HG03469 (cell line): ENCODE measurements around the gene ESD.
"Not testable (repeated sequence)": the region's sequence is repeated elsewhere in the genome, so short reads cannot be mapped to it uniquely, and the experiment has no call there.

Experiments used
- ATAC-seq: cut with Tn5 transposase; IDR thresholded peaks from one replicate; pipeline ENCODE4 v1.9.1; 2021; ENCODE audit warnings: mild to moderate bottlenecking, moderate library complexity, moderate number of reproducible peaks; ENCODE audit not compliant: unreplicated experiment

ESD gene

GRCh38 chr13:46796129-46796514 lies 839 bp downstream of the ESD start:
- no peak for ATAC-seq

- no peak for ATAC-seq
Measured at GRCh38 chr13:46795321-46795720, 1.6 kb downstream of the ESD start.

GRCh38 chr13:46783504-46783903 lies 13.5 kb downstream of the ESD start:
- no peak for ATAC-seq

GRCh38 chr13:46782691-46783090 lies 14.3 kb downstream of the ESD start:
- ATAC-seq, result no peak

- ATAC-seq, result no peak
Measured at GRCh38 chr13:46782066-46782465, 14.9 kb downstream of the ESD start.

GRCh38 chr13:46778890-46779289 lies 18.1 kb downstream of the ESD start:
- no peak for ATAC-seq

- no peak for ATAC-seq
Measured at GRCh38 chr13:46778095-46778494, 18.9 kb downstream of the ESD start.

- no peak for ATAC-seq
Measured at GRCh38 chr13:46775385-46776107, 21.4 kb downstream of the ESD start.

GRCh38 chr13:46773541-46773940 lies 23.4 kb downstream of the ESD start:
- no peak for ATAC-seq

GRCh38 chr13:46771693-46772092 lies 25.3 kb downstream of the ESD start:
- no peak for ATAC-seq

GRCh38 chr13:46769925-46770324 lies 27.0 kb downstream of the ESD start:
- not testable (repeated sequence) for ATAC-seq

GRCh38 chr13:46761866-46762265 lies 35.1 kb downstream of the ESD start:
- ATAC-seq, result no peak

GRCh38 chr13:46761174-46761573 lies 35.8 kb downstream of the ESD start:
- no peak for ATAC-seq

- no peak for ATAC-seq
Measured at GRCh38 chr13:46759846-46760245, 37.1 kb downstream of the ESD start.

- no peak for ATAC-seq
Measured at GRCh38 chr13:46757640-46758039, 39.3 kb downstream of the ESD start.

GRCh38 chr13:46756977-46757376 lies 40.0 kb downstream of the ESD start:
- ATAC-seq, result no peak

- ATAC-seq, result not testable (repeated sequence)
Measured at GRCh38 chr13:46755508-46755907, 41.5 kb downstream of the ESD start.

- no peak for ATAC-seq
Measured at GRCh38 chr13:46754812-46755211, 42.1 kb downstream of the ESD start.

GRCh38 chr13:46753917-46754316 lies 43.0 kb downstream of the ESD start:
- no peak for ATAC-seq

GRCh38 chr13:46753137-46753536 lies 43.8 kb downstream of the ESD start:
- no peak for ATAC-seq

GRCh38 chr13:46751811-46752635 lies 44.9 kb downstream of the ESD start:
- peak; percentile 81 for ATAC-seq

GRCh38 chr13:46749951-46750350 lies 47.0 kb downstream of the ESD start:
- ATAC-seq, result no peak
